Fibroblast of the conjunctiva (primary cell): ENCODE measurements around the gene RPP14.

Experiments
- DNase-seq: peaks from one replicate; pipeline ENCODE4 v3.0.0-alpha.2; 2010; ENCODE audit warnings: low read depth

Gene RPP14

GRCh38 chr3:58357402-58357801, 51.4 kb downstream of the RPP14 start:
- DNase-seq: no peak

GRCh38 chr3:58358092-58358491, 52.0 kb downstream of the RPP14 start:
- DNase-seq: no peak

GRCh38 chr3:58358808-58359207, 52.8 kb downstream of the RPP14 start:
- no peak for DNase-seq

GRCh38 chr3:58359621-58360020, 53.6 kb downstream of the RPP14 start:
- no peak for DNase-seq

- no peak for DNase-seq
Observed at GRCh38 chr3:58361866-58362265, 55.8 kb downstream of the RPP14 start.

- no peak for DNase-seq
Observed at GRCh38 chr3:58366699-58367098, 60.7 kb downstream of the RPP14 start.

- no peak for DNase-seq
Observed at GRCh38 chr3:58369038-58369437, 63.0 kb downstream of the RPP14 start.
